Astrocyte (in vitro differentiated cells and primary cell): ENCODE results near the gene OBSL1.

Experiments
- CTCF ChIP-seq: IDR thresholded peaks from 2 replicates; pipeline ENCODE4 v1.5.1; 2011; ENCODE audit warnings: low read depth, mild to moderate bottlenecking, inconsistent platforms, low read length, moderate library complexity; ENCODE audit not compliant: insufficient read depth
- EZH2 ChIP-seq: IDR thresholded peaks from 2 replicates; pipeline ENCODE4 v1.6.1; 2012; ENCODE audit warnings: mild to moderate bottlenecking, low read length, inconsistent platforms; ENCODE audit not compliant: insufficient read depth

- TF ChIP-seq CTCF, result no peak
- TF ChIP-seq EZH2, result no peak
Observed at GRCh38 chr2:219620546-219620945, 49.2 kb upstream of the OBSL1 start.
